ENCODE data around the gene TSPAN31. TPM values are rescaled to one million over a fixed set of nuclear protein-coding genes. Genes with fewer than 3 reads are reported as not detected.
A peak's percentile ranks its signal among the peaks of the same experiment; 100 is the strongest.

The TSPAN31 gene
- total and polyA plus RNA-seq, 9 of the 15 experiments (the other 6 are each of a cell fraction or from before 2014, with no cell fraction given), result 11.3 to 26.4 (median 14.3) TPM

DNA sequence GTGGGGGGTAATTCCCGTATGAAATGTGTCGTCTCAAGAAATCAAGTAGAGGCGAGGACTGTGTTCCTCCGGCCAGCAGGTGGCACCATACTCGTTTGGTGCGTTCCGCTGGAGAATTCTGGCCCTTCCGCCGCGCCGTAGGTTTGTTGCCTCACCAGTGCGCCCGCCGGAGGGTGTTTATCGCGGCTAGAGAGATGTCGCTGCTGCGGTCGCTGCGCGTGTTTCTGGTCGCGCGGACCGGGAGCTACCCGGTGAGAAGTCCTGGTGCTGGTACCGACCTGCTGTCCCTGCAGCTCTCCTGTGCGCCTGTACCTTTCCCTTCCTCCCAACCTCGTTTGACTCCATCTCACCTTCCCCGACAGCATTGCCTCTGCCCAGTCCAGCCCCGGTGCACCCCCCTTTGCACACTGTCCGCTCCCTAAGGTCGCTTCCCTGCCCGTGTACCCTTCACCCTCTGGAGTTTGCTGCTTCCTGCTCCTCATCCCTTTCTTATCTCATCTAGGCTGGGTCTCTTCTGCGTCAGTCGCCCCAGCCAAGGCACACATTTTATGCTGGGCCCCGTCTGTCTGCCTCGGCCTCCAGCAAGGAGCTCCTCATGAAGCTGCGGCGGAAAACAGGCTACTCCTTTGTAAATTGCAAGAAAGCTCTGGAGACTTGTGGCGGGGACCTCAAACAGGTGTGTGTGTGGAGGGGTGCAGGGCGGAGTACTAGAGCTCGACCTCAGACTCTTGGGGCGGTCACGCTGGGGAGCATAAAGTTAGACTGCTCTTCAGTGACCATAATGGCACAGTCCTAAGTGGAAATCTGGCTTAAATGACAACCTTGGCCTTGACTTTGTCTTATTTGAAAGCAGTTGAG, 38.0 kb downstream of the TSPAN31 start, which contains the start of gene TSFM (continued):
- no peak for TF ChIP-seq U2AF1 (optimal IDR thresholded peaks at IDR 0.05; ENCODE audit: low read depth, low read length)
- TF ChIP-seq RBBP5 (IDR thresholded peaks at IDR 0.05; ENCODE audit: borderline replicate concordance, insufficient read depth, low read length, poor library complexity, severe bottlenecking), result peak; percentile 97
- TF ChIP-seq KHSRP (IDR thresholded peaks at IDR 0.05), result no peak
- TF ChIP-seq, protein P1, sequence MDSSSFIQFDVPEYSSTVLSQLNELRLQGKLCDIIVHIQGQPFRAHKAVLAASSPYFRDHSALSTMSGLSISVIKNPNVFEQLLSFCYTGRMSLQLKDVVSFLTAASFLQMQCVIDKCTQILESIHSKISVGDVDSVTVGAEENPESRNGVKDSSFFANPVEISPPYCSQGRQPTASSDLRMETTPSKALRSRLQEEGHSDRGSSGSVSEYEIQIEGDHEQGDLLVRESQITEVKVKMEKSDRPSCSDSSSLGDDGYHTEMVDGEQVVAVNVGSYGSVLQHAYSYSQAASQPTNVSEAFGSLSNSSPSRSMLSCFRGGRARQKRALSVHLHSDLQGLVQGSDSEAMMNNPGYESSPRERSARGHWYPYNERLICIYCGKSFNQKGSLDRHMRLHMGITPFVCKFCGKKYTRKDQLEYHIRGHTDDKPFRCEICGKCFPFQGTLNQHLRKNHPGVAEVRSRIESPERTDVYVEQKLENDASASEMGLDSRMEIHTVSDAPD (CRISPR knock-in tag; IDR thresholded peaks at IDR 0.05), result no peak
- TF ChIP-seq CREB1 (IDR thresholded peaks at IDR 0.05), result peak; percentile 94
- peak; percentile 88 for TF ChIP-seq CREB1 (CRISPR knock-in tag; IDR thresholded peaks at IDR 0.05)
- peak; percentile 76 for TF ChIP-seq CBX1 (IDR thresholded peaks at IDR 0.05; ENCODE audit: low read depth)
- TF ChIP-seq FOXJ2 (tag; IDR thresholded peaks at IDR 0.05), result peak; percentile 56; the same call in 1 of the 2 replicates
- no peak for TF ChIP-seq HMG20B (CRISPR knock-in tag; IDR thresholded peaks at IDR 0.05)
- TF ChIP-seq CCAR2 (IDR thresholded peaks at IDR 0.05; ENCODE audit: low read depth, low read length), result no peak
- TF ChIP-seq HMG20A (CRISPR knock-in tag; conservative IDR thresholded peaks at IDR 0.05), result no peak
- no peak for TF ChIP-seq FOXA1 (IDR thresholded peaks at IDR 0.05; ENCODE audit: borderline replicate concordance)
- 0 out of 2 replicates have a peak, but pooled peaks have one; percentile 40 for TF ChIP-seq NR1H2 (CRISPR knock-in tag; IDR thresholded peaks at IDR 0.05)
- TF ChIP-seq, protein P2, sequence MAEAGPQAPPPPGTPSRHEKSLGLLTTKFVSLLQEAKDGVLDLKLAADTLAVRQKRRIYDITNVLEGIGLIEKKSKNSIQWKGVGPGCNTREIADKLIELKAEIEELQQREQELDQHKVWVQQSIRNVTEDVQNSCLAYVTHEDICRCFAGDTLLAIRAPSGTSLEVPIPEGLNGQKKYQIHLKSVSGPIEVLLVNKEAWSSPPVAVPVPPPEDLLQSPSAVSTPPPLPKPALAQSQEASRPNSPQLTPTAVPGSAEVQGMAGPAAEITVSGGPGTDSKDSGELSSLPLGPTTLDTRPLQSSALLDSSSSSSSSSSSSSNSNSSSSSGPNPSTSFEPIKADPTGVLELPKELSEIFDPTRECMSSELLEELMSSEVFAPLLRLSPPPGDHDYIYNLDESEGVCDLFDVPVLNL (CRISPR knock-in tag; IDR thresholded peaks at IDR 0.05; ENCODE audit: low read depth), result peak; percentile 29; the same call in 1 of the 2 replicates

Measured in K562 (cell line).